ENCODE data around the gene ZNF79.

ZNF79 gene

DNA sequence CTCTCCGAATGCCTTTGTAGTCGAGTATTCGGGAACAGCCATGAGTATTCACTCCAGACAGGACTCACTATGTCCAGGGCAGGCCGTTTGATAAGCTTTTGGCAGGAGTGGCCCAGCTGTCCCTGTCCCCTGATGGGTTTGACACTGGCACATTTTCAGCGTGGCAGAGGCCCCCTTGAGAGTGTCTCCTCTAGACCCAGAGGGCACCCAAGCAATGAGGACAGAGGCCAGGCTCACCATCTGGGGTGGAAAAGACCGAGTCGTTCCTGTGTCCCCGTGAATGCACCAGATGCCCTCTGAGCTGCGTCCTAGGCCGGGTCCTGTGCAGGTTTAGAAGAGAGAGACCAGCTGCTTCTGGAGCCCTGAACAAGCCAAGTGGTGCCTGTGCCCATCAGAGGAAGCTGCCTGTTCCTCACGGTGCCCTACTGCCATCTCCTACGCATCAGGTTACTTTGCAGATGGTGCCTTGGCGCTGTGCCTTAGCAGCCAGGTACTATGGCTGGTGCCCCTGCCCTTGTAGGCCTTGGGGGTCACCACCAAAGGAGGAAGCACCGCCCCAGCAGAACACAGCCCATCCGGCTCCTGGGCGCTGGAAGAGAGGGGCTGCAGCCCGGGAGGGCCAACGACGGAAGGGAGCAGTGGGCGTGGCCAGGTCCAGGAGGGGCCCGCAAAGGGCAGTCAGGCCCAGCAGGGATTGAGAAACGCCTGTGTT, 69.6 kb downstream of the ZNF79 start:
- Histone ChIP-seq H3K36me3 (peaks cover 29 to 87% (median 70%) of the 10 kb centered on the region in 3 donors), H3K27ac (peak overlapping the region; percentile 71 to 84)
- intact Hi-C loops (cut with DNase I; ENCODE audit: low total_unique reads) = no loop called here

DNA sequence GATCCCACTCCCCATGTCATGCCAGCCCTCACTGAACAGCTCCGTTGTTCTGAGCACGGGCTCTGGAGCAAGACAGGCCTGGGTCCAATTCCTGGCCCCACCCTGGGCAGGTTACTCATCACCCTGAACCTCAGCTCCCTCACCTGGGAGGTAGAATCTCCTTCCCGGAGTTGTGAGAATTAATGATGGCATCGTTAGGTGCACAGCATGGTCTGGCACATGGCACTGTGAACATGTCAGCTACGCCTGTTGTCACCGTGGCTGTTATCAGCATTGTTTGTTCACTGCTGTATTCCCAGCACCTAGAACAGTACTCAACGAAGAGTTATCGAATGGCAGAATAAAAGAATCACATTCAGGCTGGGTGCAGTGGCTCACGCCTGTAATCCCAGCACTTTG, 70.1 kb downstream of the ZNF79 start:
- DNase-seq = no peak
- H3K4me3 ChIP-seq = no peak overlapping the region
- H3K36me3 ChIP-seq = peaks cover 23 to 81% (median 65%) of the 10 kb centered on the region in 3 donors
- peaks cover 0 to 20% (median 13%) of the 10 kb centered on the region in 4 donors for H3K4me1 ChIP-seq
- no peaks in the 10 kb centered on the region for H3K9me3 ChIP-seq
- TF ChIP-seq, protein P1, sequence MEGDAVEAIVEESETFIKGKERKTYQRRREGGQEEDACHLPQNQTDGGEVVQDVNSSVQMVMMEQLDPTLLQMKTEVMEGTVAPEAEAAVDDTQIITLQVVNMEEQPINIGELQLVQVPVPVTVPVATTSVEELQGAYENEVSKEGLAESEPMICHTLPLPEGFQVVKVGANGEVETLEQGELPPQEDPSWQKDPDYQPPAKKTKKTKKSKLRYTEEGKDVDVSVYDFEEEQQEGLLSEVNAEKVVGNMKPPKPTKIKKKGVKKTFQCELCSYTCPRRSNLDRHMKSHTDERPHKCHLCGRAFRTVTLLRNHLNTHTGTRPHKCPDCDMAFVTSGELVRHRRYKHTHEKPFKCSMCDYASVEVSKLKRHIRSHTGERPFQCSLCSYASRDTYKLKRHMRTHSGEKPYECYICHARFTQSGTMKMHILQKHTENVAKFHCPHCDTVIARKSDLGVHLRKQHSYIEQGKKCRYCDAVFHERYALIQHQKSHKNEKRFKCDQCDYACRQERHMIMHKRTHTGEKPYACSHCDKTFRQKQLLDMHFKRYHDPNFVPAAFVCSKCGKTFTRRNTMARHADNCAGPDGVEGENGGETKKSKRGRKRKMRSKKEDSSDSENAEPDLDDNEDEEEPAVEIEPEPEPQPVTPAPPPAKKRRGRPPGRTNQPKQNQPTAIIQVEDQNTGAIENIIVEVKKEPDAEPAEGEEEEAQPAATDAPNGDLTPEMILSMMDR (IDR thresholded peaks at IDR 0.05) = no peak
- peak overlapping the region; percentile 71 to 84 for H3K27ac ChIP-seq
- intact Hi-C loops (cut with DNase I; ENCODE audit: low total_unique reads) = no loop called here
- H3K27me3 ChIP-seq = no peaks in the 10 kb centered on the region

More for the DNA sequence above, 69.6 kb downstream of the ZNF79 start:
- TF ChIP-seq, protein P1 (IDR thresholded peaks at IDR 0.05) = no peak
- Histone ChIP-seq H3K4me3 (no peak overlapping the region), H3K4me1 (peaks cover 0 to 20% (median 13%) of the 10 kb centered on the region in 4 donors), H3K9me3 (no peaks in the 10 kb centered on the region), H3K27me3 (no peaks in the 10 kb centered on the region)
- DNase-seq = no peak
